ENCODE data around the gene UBE4A.

Gene UBE4A

GRCh38 chr11:118343981-118344515 lies 15.4 kb upstream of the UBE4A start, which contains the start of gene CD3G:
CD3G (plus strand) TSS chr11:118344344; CDS start chr11:118344424, 80 bp downstream.
- H3K27ac ChIP-seq (ENCODE audit: low read depth, low read length), result no peak within 1 kb of the TSS
- H3K4me3 ChIP-seq (ENCODE audit: low read length), result peak within 1 kb of the TSS; percentile 29
- H3K9ac ChIP-seq (ENCODE audit: low read length), result no peak within 1 kb of the TSS
- no peaks in the 10 kb centered on the region for H3K4me1 ChIP-seq (ENCODE audit: control insufficient read depth, insufficient read depth, low read length)
- H3K36me3 ChIP-seq (ENCODE audit: control insufficient read depth, insufficient read depth, low read length), result no peaks in the 10 kb centered on the region
- no peaks in the 10 kb centered on the region for H3K27me3 ChIP-seq (ENCODE audit: control insufficient read depth, insufficient read depth, low read length)

GRCh38 chr11:118349475-118349874 lies 9.9 kb upstream of the UBE4A start:
- H3K36me3 ChIP-seq (ENCODE audit: control insufficient read depth, insufficient read depth, low read length), result no peaks in the 10 kb centered on the region
- no peak overlapping the region for H3K9ac ChIP-seq (ENCODE audit: low read length)
- no peak overlapping the region for H3K4me3 ChIP-seq (ENCODE audit: low read length)
- H3K4me1 ChIP-seq (ENCODE audit: control insufficient read depth, insufficient read depth, low read length), result no peaks in the 10 kb centered on the region
- no peaks in the 10 kb centered on the region for H3K27me3 ChIP-seq (ENCODE audit: control insufficient read depth, insufficient read depth, low read length)
- no peak overlapping the region for H3K27ac ChIP-seq (ENCODE audit: low read depth, low read length)

GRCh38 chr11:118353084-118353710 lies 6.2 kb upstream of the UBE4A start:
- no peaks in the 10 kb centered on the region for H3K36me3 ChIP-seq (ENCODE audit: control insufficient read depth, insufficient read depth, low read length)
- H3K27me3 ChIP-seq (ENCODE audit: control insufficient read depth, insufficient read depth, low read length), result no peaks in the 10 kb centered on the region
- H3K4me3 ChIP-seq (ENCODE audit: low read length), result no peak overlapping the region
- no peak overlapping the region for H3K9ac ChIP-seq (ENCODE audit: low read length)
- H3K27ac ChIP-seq (ENCODE audit: low read depth, low read length), result no peak overlapping the region
- H3K4me1 ChIP-seq (ENCODE audit: control insufficient read depth, insufficient read depth, low read length), result no peaks in the 10 kb centered on the region

- Histone ChIP-seq H3K9ac (ENCODE audit: low read length) (no peak overlapping the region), H3K36me3 (ENCODE audit: control insufficient read depth, insufficient read depth, low read length) (no peaks in the 10 kb centered on the region), H3K4me1 (ENCODE audit: control insufficient read depth, insufficient read depth, low read length) (peaks cover 3% of the 10 kb centered on the region), H3K27me3 (ENCODE audit: control insufficient read depth, insufficient read depth, low read length) (no peaks in the 10 kb centered on the region), H3K27ac (ENCODE audit: low read depth, low read length) (no peak overlapping the region), H3K4me3 (ENCODE audit: low read length) (no peak overlapping the region)
Measured at GRCh38 chr11:118358071-118358470, 1.3 kb upstream of the UBE4A start.

GRCh38 chr11:118364956-118365615 lies 5.7 kb downstream of the UBE4A start:
- no peak overlapping the region for H3K9ac ChIP-seq (ENCODE audit: low read length)
- no peak overlapping the region for H3K4me3 ChIP-seq (ENCODE audit: low read length)
- H3K36me3 ChIP-seq (ENCODE audit: control insufficient read depth, insufficient read depth, low read length), result peaks cover 29% of the 10 kb centered on the region
- no peak overlapping the region for H3K27ac ChIP-seq (ENCODE audit: low read depth, low read length)
- peaks cover 2% of the 10 kb centered on the region for H3K4me1 ChIP-seq (ENCODE audit: control insufficient read depth, insufficient read depth, low read length)
- H3K27me3 ChIP-seq (ENCODE audit: control insufficient read depth, insufficient read depth, low read length), result no peaks in the 10 kb centered on the region

- no peak overlapping the region for H3K4me3 ChIP-seq (ENCODE audit: low read length)
- H3K9ac ChIP-seq (ENCODE audit: low read length), result no peak overlapping the region
- no peak overlapping the region for H3K27ac ChIP-seq (ENCODE audit: low read depth, low read length)
- no peaks in the 10 kb centered on the region for H3K27me3 ChIP-seq (ENCODE audit: control insufficient read depth, insufficient read depth, low read length)
- no peaks in the 10 kb centered on the region for H3K4me1 ChIP-seq (ENCODE audit: control insufficient read depth, insufficient read depth, low read length)
- H3K36me3 ChIP-seq (ENCODE audit: control insufficient read depth, insufficient read depth, low read length), result peaks cover 37% of the 10 kb centered on the region
Measured at GRCh38 chr11:118366287-118366686, 6.9 kb downstream of the UBE4A start.

- H3K27me3 ChIP-seq (ENCODE audit: control insufficient read depth, insufficient read depth, low read length), result no peaks in the 10 kb centered on the region
- H3K36me3 ChIP-seq (ENCODE audit: control insufficient read depth, insufficient read depth, low read length), result peaks cover 50% of the 10 kb centered on the region
- no peak overlapping the region for H3K9ac ChIP-seq (ENCODE audit: low read length)
- no peak overlapping the region for H3K27ac ChIP-seq (ENCODE audit: low read depth, low read length)
- no peaks in the 10 kb centered on the region for H3K4me1 ChIP-seq (ENCODE audit: control insufficient read depth, insufficient read depth, low read length)
- no peak overlapping the region for H3K4me3 ChIP-seq (ENCODE audit: low read length)
Measured at GRCh38 chr11:118370774-118371173, 11.4 kb downstream of the UBE4A start.

- no peak overlapping the region for H3K27ac ChIP-seq (ENCODE audit: low read depth, low read length)
- H3K4me3 ChIP-seq (ENCODE audit: low read length), result no peak overlapping the region
- no peaks in the 10 kb centered on the region for H3K27me3 ChIP-seq (ENCODE audit: control insufficient read depth, insufficient read depth, low read length)
- H3K4me1 ChIP-seq (ENCODE audit: control insufficient read depth, insufficient read depth, low read length), result no peaks in the 10 kb centered on the region
- peaks cover 47% of the 10 kb centered on the region for H3K36me3 ChIP-seq (ENCODE audit: control insufficient read depth, insufficient read depth, low read length)
- H3K9ac ChIP-seq (ENCODE audit: low read length), result no peak overlapping the region
Measured at GRCh38 chr11:118373263-118373662, 13.9 kb downstream of the UBE4A start.

GRCh38 chr11:118373871-118374270 lies 14.5 kb downstream of the UBE4A start:
- Histone ChIP-seq H3K36me3 (ENCODE audit: control insufficient read depth, insufficient read depth, low read length) (peaks cover 46% of the 10 kb centered on the region), H3K27me3 (ENCODE audit: control insufficient read depth, insufficient read depth, low read length) (no peaks in the 10 kb centered on the region), H3K4me1 (ENCODE audit: control insufficient read depth, insufficient read depth, low read length) (no peaks in the 10 kb centered on the region), H3K9ac (ENCODE audit: low read length) (no peak overlapping the region), H3K4me3 (ENCODE audit: low read length) (no peak overlapping the region), H3K27ac (ENCODE audit: low read depth, low read length) (no peak overlapping the region)

- Histone ChIP-seq H3K27ac (ENCODE audit: low read depth, low read length) (no peak overlapping the region), H3K9ac (ENCODE audit: low read length) (no peak overlapping the region), H3K4me3 (ENCODE audit: low read length) (no peak overlapping the region), H3K36me3 (ENCODE audit: control insufficient read depth, insufficient read depth, low read length) (peaks cover 48% of the 10 kb centered on the region), H3K4me1 (ENCODE audit: control insufficient read depth, insufficient read depth, low read length) (no peaks in the 10 kb centered on the region), H3K27me3 (ENCODE audit: control insufficient read depth, insufficient read depth, low read length) (no peaks in the 10 kb centered on the region)
Measured at GRCh38 chr11:118374729-118375128, 15.3 kb downstream of the UBE4A start.

- H3K36me3 ChIP-seq (ENCODE audit: control insufficient read depth, insufficient read depth, low read length), result peaks cover 40% of the 10 kb centered on the region
Measured at GRCh38 chr11:118375978-118376377, 16.6 kb downstream of the UBE4A start.

GRCh38 chr11:118379497-118379896 lies 20.1 kb downstream of the UBE4A start:
- Histone ChIP-seq H3K9ac (ENCODE audit: low read length) (no peak overlapping the region), H3K36me3 (ENCODE audit: control insufficient read depth, insufficient read depth, low read length) (peaks cover 40% of the 10 kb centered on the region), H3K4me3 (ENCODE audit: low read length) (no peak overlapping the region), H3K4me1 (ENCODE audit: control insufficient read depth, insufficient read depth, low read length) (no peaks in the 10 kb centered on the region), H3K27ac (ENCODE audit: low read depth, low read length) (no peak overlapping the region), H3K27me3 (ENCODE audit: control insufficient read depth, insufficient read depth, low read length) (no peaks in the 10 kb centered on the region)

More at GRCh38 chr11:118375978-118376377, 16.6 kb downstream of the UBE4A start:
- no peak overlapping the region for H3K9ac ChIP-seq (ENCODE audit: low read length)
- no peak overlapping the region for H3K4me3 ChIP-seq (ENCODE audit: low read length)
- H3K4me1 ChIP-seq (ENCODE audit: control insufficient read depth, insufficient read depth, low read length), result no peaks in the 10 kb centered on the region
- no peak overlapping the region for H3K27ac ChIP-seq (ENCODE audit: low read depth, low read length)
- no peaks in the 10 kb centered on the region for H3K27me3 ChIP-seq (ENCODE audit: control insufficient read depth, insufficient read depth, low read length)

- Histone ChIP-seq H3K27me3 (ENCODE audit: control insufficient read depth, insufficient read depth, low read length) (no peaks in the 10 kb centered on the region), H3K4me1 (ENCODE audit: control insufficient read depth, insufficient read depth, low read length) (no peaks in the 10 kb centered on the region), H3K4me3 (ENCODE audit: low read length) (no peak overlapping the region), H3K9ac (ENCODE audit: low read length) (no peak overlapping the region), H3K36me3 (ENCODE audit: control insufficient read depth, insufficient read depth, low read length) (peaks cover 47% of the 10 kb centered on the region), H3K27ac (ENCODE audit: low read depth, low read length) (no peak overlapping the region)
Measured at GRCh38 chr11:118380571-118380970, 21.2 kb downstream of the UBE4A start.

All from rectal smooth muscle tissue (tissue), 1 donor.